ENCODE data around the gene RASA2. TPM values are rescaled to one million over a fixed set of nuclear protein-coding genes. Genes with fewer than 3 reads are reported as not detected.

RASA2 gene
- total RNA-seq, 1 experiment from 2014 or later = 14.5 TPM

GRCh38 chr3:141457624-141458236 lies 29.1 kb upstream of the RASA2 start:
- DNase-seq (ENCODE audit: low read depth, low spot score) (no peak), ATAC-seq (no peak)
- ChIA-PET POLR2A (no interaction called here), CTCF (no interaction called here)
- BruUV-seq (replicated peaks) = no TSS peak
- no peaks in the 10 kb centered on the region for H3K36me3 ChIP-seq (ENCODE audit: control insufficient read depth, insufficient read depth, low read length)
- H3K9me3 ChIP-seq (ENCODE audit: control insufficient read depth, insufficient read depth, low read depth, low read length) = no peaks in the 10 kb centered on the region
- H3K4me1 ChIP-seq (ENCODE audit: control insufficient read depth, insufficient read depth, low read length) = no peaks in the 10 kb centered on the region
- H3K27ac ChIP-seq (ENCODE audit: low read length) = no peak overlapping the region
- intact Hi-C loops (cut with micrococcal nuclease; ENCODE audit: unreplicated experiment) (no loop called here), in situ Hi-C loops (cut with HindIII; ENCODE audit: low pct_unique_long_range_greater_than_20kb, low sequenced_read_pairs) (no loop called here)
- TF ChIP-seq CTCF (IDR thresholded peaks at IDR 0.05) (no peak), TCF7L2 (IDR thresholded peaks at IDR 0.05; ENCODE audit: low read depth, low read length) (no peak), POLR2AphosphoS5 (IDR thresholded peaks at IDR 0.05; ENCODE audit: low read depth, low read length) (no peak), REST (IDR thresholded peaks at IDR 0.05; ENCODE audit: insufficient read depth in 1 of 2, low read depth in 2 of 2, low read length in 1 of 2) (no peak), SIN3A (IDR thresholded peaks at IDR 0.05; ENCODE audit: borderline replicate concordance, insufficient read depth, low read depth, low read length) (no peak)
- H3K4me3 ChIP-seq (ENCODE audit: low read depth in 2 of 2, low read length in 2 of 2) = no peak overlapping the region
- no peaks in the 10 kb centered on the region for H3K27me3 ChIP-seq (ENCODE audit: control insufficient read depth, insufficient read depth, low read length)

- in situ Hi-C loops (cut with HindIII; ENCODE audit: low pct_unique_long_range_greater_than_20kb, low sequenced_read_pairs) = no loop called here
Observed at GRCh38 chr3:141459008-141459407, 27.8 kb upstream of the RASA2 start.

More at GRCh38 chr3:141459008-141459407, 27.8 kb upstream of the RASA2 start:
- H3K9me3 ChIP-seq (ENCODE audit: control insufficient read depth, insufficient read depth, low read depth, low read length) = no peaks in the 10 kb centered on the region
- ChIA-PET POLR2A (no interaction called here), CTCF (interaction anchor here (0.6 to 2.6 kb wide), 2 partner anchors 102 to 156 kb away, joined by 6 to 19 read pairs; no protein-coding TSS in a partner anchor)
- TF ChIP-seq TCF7L2 (IDR thresholded peaks at IDR 0.05; ENCODE audit: low read depth, low read length) (no peak), POLR2AphosphoS5 (IDR thresholded peaks at IDR 0.05; ENCODE audit: low read depth, low read length) (no peak), REST (IDR thresholded peaks at IDR 0.05; ENCODE audit: insufficient read depth in 1 of 2, low read depth in 2 of 2, low read length in 1 of 2) (no peak), CTCF (IDR thresholded peaks at IDR 0.05) (no peak), SIN3A (IDR thresholded peaks at IDR 0.05; ENCODE audit: borderline replicate concordance, insufficient read depth, low read depth, low read length) (no peak)
- intact Hi-C loops (cut with micrococcal nuclease; ENCODE audit: unreplicated experiment) = no loop called here
- H3K36me3 ChIP-seq (ENCODE audit: control insufficient read depth, insufficient read depth, low read length) = no peaks in the 10 kb centered on the region
- DNase-seq (ENCODE audit: low read depth, low spot score) (no peak), ATAC-seq (no peak)
- H3K4me3 ChIP-seq (ENCODE audit: low read depth in 2 of 2, low read length in 2 of 2) = no peak overlapping the region
- no peaks in the 10 kb centered on the region for H3K4me1 ChIP-seq (ENCODE audit: control insufficient read depth, insufficient read depth, low read length)
- no peak overlapping the region for H3K27ac ChIP-seq (ENCODE audit: low read length)
- no peaks in the 10 kb centered on the region for H3K27me3 ChIP-seq (ENCODE audit: control insufficient read depth, insufficient read depth, low read length)
- no TSS peak for BruUV-seq (replicated peaks)
